GM23338 (cell line): Measurements from ENCODE around the gene TCF7L2. TPM values are rescaled to one million over a fixed set of nuclear protein-coding genes. Genes with fewer than 3 reads are reported as not detected.

ENCODE experiments used
- ATAC-seq: fragments of 200-7000 bp; cut with Tn5 transposase; 3 replicates; pipeline ENCODE4 v1.9.1; 2020
- DNase-seq: peaks from one replicate; pipeline ENCODE4 v3.0.0-alpha.2; 2015; ENCODE audit warnings: low spot score
- H2AFZ ChIP-seq: fragments of 200-600 bp; sonication (generic); 2 replicates; pipeline ENCODE4 v1.8.0; 2016; ENCODE audit warnings: antibody characterized with exemption, mild to moderate bottlenecking, moderate library complexity
- H3F3A ChIP-seq: fragments of 200-600 bp; sonication (generic); replicated peaks from 2 replicates; pipeline ENCODE4 v1.8.0; 2017; ENCODE audit warnings: antibody characterized with exemption, mixed run types, low read depth
- H3K27ac ChIP-seq: fragments of 200-600 bp; sonication (generic); 2 replicates; pipeline ENCODE4 v1.6.1; 2016; ENCODE audit warnings: low read depth
- H3K27me3 ChIP-seq: fragments of 200-600 bp; sonication (generic); 2 replicates; pipeline ENCODE4 v1.8.0; 2016; ENCODE audit warnings: mild to moderate bottlenecking, mixed run types, moderate library complexity; ENCODE audit not compliant: insufficient read depth
- H3K36me3 ChIP-seq: fragments of 200-600 bp; sonication (generic); 2 replicates; pipeline ENCODE4 v1.8.0; 2016; ENCODE audit warnings: mild to moderate bottlenecking; ENCODE audit not compliant: insufficient read depth
- H3K4me1 ChIP-seq: fragments of 200-600 bp; sonication (generic); 2 replicates; pipeline ENCODE4 v1.8.0; 2016; ENCODE audit warnings: mild to moderate bottlenecking, moderate library complexity; ENCODE audit not compliant: insufficient read depth
- H3K4me2 ChIP-seq: fragments of 200-600 bp; sonication (generic); 2 replicates; pipeline ENCODE4 v1.7.1; 2017; ENCODE audit warnings: mixed run types
- H3K4me3 ChIP-seq: fragments of 200-600 bp; sonication (generic); 2 replicates; pipeline ENCODE4 v1.6.1; 2016; ENCODE audit warnings: mixed run types
- H3K79me2 ChIP-seq: fragments of 200-600 bp; sonication (generic); replicated peaks from 2 replicates; pipeline ENCODE4 v1.8.0; 2017; ENCODE audit warnings: mild to moderate bottlenecking; ENCODE audit not compliant: insufficient read depth
- H3K9me2 ChIP-seq: fragments of 200-600 bp; sonication (generic); 2 replicates; pipeline ENCODE4 v1.8.0; 2017; ENCODE audit not compliant: insufficient read depth
- H4K20me1 ChIP-seq: fragments of 200-600 bp; sonication (generic); replicated peaks from 2 replicates; pipeline ENCODE4 v1.8.0; 2017; ENCODE audit warnings: mild to moderate bottlenecking; ENCODE audit not compliant: insufficient read depth
- H3K27ac Mint-ChIP-seq: 2 replicates; pipeline ENCODE4 v1.8.0; 2020; ENCODE audit warnings: inconsistent platforms, mild to moderate bottlenecking, moderate library complexity, mixed read lengths
- H3K27me3 Mint-ChIP-seq: 3 replicates; pipeline ENCODE4 v1.8.0; 2022; ENCODE audit warnings: low read depth, mild to moderate bottlenecking, moderate library complexity, mixed read lengths, inconsistent platforms; ENCODE audit not compliant: insufficient read depth, poor library complexity
- H3K36me3 Mint-ChIP-seq: 3 replicates; pipeline ENCODE4 v1.8.0; 2021; ENCODE audit warnings: low read depth, mild to moderate bottlenecking, inconsistent platforms, moderate library complexity, mixed read lengths
- H3K4me1 Mint-ChIP-seq: 3 replicates; pipeline ENCODE4 v1.8.0; 2020; ENCODE audit warnings: mild to moderate bottlenecking, inconsistent platforms, mixed read lengths
- H3K4me3 Mint-ChIP-seq: 3 replicates; pipeline ENCODE4 v1.8.0; 2021; ENCODE audit warnings: moderate library complexity, mild to moderate bottlenecking, inconsistent platforms, mixed read lengths
- H3K9me3 Mint-ChIP-seq: 3 replicates; pipeline ENCODE4 v1.8.0; 2020; ENCODE audit warnings: moderate library complexity, mild to moderate bottlenecking, inconsistent platforms, mixed read lengths
- EZH2 ChIP-seq: fragments of 200-600 bp; sonication (generic); IDR thresholded peaks from one replicate; pipeline ENCODE4 v1.8.0; 2017; ENCODE audit warnings: antibody characterized with exemption, mild to moderate bottlenecking, low read depth; ENCODE audit not compliant: unreplicated experiment
- JUNB ChIP-seq: IDR thresholded peaks from one replicate; pipeline ENCODE4 v1.6.1; 2016; ENCODE audit warnings: antibody characterized with exemption; ENCODE audit not compliant: unreplicated experiment
- NANOG ChIP-seq: IDR thresholded peaks from 2 replicates; pipeline ENCODE4 v1.6.1; 2016; ENCODE audit warnings: antibody characterized with exemption, borderline replicate concordance
- POLR2AphosphoS5 ChIP-seq: IDR thresholded peaks from 2 replicates; pipeline ENCODE4 v1.6.1; 2016; ENCODE audit warnings: antibody characterized with exemption, low read depth
- STAT1 ChIP-seq: IDR thresholded peaks from one replicate; pipeline ENCODE4 v1.6.1; 2016; ENCODE audit warnings: antibody characterized with exemption; ENCODE audit not compliant: unreplicated experiment
- ZNF331 ChIP-seq: fragments of 250-450 bp; sonication (Bioruptor Pico); IDR thresholded peaks from 2 replicates; pipeline ENCODE4 v1.5.0; 2020; ENCODE audit warnings: low read depth, mild to moderate bottlenecking, moderate library complexity
- polyA plus RNA-seq: library from polyadenylated mRNA; unstranded; fragments of >200 nt; fragmentation: Nextera tagmentation; extraction: Ambion mirVana; gene quantifications from 2 replicates; pipeline ENCODE4 v1.2.1, GENCODE V29; 2016
- total RNA-seq: library from RNA; depleted of rRNA; stranded (reverse); fragments of >200 nt; shearing (Covaris generic); gene quantifications from 2 replicates; pipeline ENCODE4 v1.2.3, GENCODE V29; 2014
- TF ChIP-seq, protein P1 (sequence below): IDR thresholded peaks from one replicate; pipeline ENCODE4 v1.6.1; 2018; ENCODE audit warnings: antibody characterized with exemption; ENCODE audit not compliant: unreplicated experiment
- TF ChIP-seq, protein P2 (sequence below), 2 experiments: fragments of 200-600 bp in 1 of 2; sonication (generic) in 1 of 2; conservative IDR thresholded peaks; 2 replicates each; pipeline versions ENCODE4 v1.5.1 to v1.6.1; 2016 to 2017; ENCODE audit warnings: antibody characterized with exemption in 2 of 2, low read depth in 2 of 2, mild to moderate bottlenecking in 2 of 2, moderate library complexity in 1 of 2
- TF ChIP-seq, protein P3 (sequence below): IDR thresholded peaks from 2 replicates; pipeline ENCODE4 v1.6.1; 2016; ENCODE audit warnings: antibody characterized with exemption

TCF7L2 gene
- total and polyA plus RNA-seq, 2 experiments from 2014 or later = 32.2 to 80.8 TPM

DNA sequence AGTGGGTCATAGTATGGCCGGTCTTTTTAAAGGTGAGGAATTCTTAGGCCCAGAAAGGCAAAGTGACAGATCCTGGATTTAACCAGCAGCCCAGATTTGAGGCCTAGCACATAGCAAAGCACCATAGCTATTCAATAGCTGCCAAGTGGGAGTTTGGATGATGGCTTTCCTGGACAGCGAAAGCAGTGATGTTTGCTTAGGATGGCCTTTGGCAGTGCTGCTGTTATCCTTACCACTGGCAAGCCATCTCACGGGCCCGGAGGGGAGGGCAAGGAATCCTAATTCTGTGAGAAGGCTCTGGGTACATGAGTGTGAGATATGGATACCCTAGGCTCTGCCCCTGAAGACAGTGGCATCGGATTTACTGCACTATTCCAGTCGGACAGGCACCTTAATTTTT is 50.4 kb downstream of the TCF7L2 start:
- Mint-ChIP-seq H3K36me3 (peaks cover 26% of the 10 kb centered on the region), H3K27me3 (peaks cover 8% of the 10 kb centered on the region), H3K4me1 (peaks cover 79% of the 10 kb centered on the region), H3K4me3 (no peak overlapping the region), H3K9me3 (no peaks in the 10 kb centered on the region), H3K27ac (no peak overlapping the region; the same call in 1 of the 2 replicates)
- Histone ChIP-seq H3K79me2 (peaks cover 100% of the 10 kb centered on the region), H3K27me3 (no peaks in the 10 kb centered on the region), H3K4me1 (peaks cover 55% of the 10 kb centered on the region), H3K9me2 (0 out of 2 replicates have a peak, but pooled peaks cover 7% of the 10 kb centered on the region), H3K27ac (peak overlapping the region; percentile 59), H3K36me3 (no peaks in the 10 kb centered on the region), H3K4me3 (no peak overlapping the region), H4K20me1 (peaks cover 95% of the 10 kb centered on the region), H3F3A (peaks cover 25% of the 10 kb centered on the region; the same call in 1 of the 2 replicates), H3K4me2 (no peak overlapping the region), H2AFZ (no peak overlapping the region)
- DNase-seq (no peak), ATAC-seq (no peak)
- TF ChIP-seq, protein P1, sequence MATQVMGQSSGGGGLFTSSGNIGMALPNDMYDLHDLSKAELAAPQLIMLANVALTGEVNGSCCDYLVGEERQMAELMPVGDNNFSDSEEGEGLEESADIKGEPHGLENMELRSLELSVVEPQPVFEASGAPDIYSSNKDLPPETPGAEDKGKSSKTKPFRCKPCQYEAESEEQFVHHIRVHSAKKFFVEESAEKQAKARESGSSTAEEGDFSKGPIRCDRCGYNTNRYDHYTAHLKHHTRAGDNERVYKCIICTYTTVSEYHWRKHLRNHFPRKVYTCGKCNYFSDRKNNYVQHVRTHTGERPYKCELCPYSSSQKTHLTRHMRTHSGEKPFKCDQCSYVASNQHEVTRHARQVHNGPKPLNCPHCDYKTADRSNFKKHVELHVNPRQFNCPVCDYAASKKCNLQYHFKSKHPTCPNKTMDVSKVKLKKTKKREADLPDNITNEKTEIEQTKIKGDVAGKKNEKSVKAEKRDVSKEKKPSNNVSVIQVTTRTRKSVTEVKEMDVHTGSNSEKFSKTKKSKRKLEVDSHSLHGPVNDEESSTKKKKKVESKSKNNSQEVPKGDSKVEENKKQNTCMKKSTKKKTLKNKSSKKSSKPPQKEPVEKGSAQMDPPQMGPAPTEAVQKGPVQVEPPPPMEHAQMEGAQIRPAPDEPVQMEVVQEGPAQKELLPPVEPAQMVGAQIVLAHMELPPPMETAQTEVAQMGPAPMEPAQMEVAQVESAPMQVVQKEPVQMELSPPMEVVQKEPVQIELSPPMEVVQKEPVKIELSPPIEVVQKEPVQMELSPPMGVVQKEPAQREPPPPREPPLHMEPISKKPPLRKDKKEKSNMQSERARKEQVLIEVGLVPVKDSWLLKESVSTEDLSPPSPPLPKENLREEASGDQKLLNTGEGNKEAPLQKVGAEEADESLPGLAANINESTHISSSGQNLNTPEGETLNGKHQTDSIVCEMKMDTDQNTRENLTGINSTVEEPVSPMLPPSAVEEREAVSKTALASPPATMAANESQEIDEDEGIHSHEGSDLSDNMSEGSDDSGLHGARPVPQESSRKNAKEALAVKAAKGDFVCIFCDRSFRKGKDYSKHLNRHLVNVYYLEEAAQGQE = no peak
- no peak for TF ChIP-seq ZNF331 (CRISPR knock-in tag)
- TF ChIP-seq NANOG = no peak
- no peak for TF ChIP-seq EZH2
- TF ChIP-seq, protein P2, sequence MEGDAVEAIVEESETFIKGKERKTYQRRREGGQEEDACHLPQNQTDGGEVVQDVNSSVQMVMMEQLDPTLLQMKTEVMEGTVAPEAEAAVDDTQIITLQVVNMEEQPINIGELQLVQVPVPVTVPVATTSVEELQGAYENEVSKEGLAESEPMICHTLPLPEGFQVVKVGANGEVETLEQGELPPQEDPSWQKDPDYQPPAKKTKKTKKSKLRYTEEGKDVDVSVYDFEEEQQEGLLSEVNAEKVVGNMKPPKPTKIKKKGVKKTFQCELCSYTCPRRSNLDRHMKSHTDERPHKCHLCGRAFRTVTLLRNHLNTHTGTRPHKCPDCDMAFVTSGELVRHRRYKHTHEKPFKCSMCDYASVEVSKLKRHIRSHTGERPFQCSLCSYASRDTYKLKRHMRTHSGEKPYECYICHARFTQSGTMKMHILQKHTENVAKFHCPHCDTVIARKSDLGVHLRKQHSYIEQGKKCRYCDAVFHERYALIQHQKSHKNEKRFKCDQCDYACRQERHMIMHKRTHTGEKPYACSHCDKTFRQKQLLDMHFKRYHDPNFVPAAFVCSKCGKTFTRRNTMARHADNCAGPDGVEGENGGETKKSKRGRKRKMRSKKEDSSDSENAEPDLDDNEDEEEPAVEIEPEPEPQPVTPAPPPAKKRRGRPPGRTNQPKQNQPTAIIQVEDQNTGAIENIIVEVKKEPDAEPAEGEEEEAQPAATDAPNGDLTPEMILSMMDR (conservative IDR thresholded peaks at IDR 0.05; ENCODE audit: low read depth in 2 of 2) = no peak
- TF ChIP-seq, protein P3, sequence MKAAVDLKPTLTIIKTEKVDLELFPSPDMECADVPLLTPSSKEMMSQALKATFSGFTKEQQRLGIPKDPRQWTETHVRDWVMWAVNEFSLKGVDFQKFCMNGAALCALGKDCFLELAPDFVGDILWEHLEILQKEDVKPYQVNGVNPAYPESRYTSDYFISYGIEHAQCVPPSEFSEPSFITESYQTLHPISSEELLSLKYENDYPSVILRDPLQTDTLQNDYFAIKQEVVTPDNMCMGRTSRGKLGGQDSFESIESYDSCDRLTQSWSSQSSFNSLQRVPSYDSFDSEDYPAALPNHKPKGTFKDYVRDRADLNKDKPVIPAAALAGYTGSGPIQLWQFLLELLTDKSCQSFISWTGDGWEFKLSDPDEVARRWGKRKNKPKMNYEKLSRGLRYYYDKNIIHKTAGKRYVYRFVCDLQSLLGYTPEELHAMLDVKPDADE = no peak
- no peak for TF ChIP-seq JUNB

DNA sequence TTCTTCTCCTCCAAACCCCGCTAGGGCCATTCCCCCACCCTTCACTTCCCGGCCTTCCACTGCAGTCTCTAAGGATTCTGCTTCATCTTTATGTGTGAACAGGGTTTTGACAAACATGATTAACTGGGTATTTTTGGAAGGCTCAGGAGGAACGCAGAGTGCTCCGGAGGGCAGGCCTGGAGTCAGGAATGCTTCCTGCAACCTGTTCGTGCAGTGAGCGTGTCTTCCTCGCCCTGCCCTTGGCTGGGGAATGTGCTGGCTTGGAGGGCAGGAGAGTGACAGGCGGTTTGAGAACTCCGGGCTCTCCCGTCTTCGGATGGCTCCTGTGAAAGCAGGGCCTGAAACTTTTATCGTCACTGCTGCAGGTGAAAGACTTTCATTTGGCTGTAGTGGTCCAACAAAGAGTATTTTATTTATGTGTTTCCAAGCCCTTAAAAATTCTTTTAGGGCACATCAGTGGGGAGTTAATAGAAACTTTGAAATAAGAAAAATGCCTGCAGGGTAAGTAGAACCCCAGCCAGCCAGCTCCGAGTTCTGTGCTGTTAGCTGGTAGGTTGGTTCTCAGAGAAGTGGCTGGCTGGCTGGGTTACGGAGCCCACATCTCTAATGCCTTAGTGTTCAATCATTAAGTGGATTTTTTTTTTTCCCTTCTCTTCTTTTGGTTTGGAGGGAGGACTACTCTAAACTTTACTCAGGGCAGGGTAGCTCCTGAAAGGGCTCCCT is 51.0 kb downstream of the TCF7L2 start:
- Histone ChIP-seq H3K4me1 (peaks cover 61% of the 10 kb centered on the region), H3K4me2 (no peak overlapping the region), H3K79me2 (peaks cover 100% of the 10 kb centered on the region), H3K4me3 (no peak overlapping the region), H3K9me2 (0 out of 2 replicates have a peak, but pooled peaks cover 7% of the 10 kb centered on the region), H2AFZ (no peak overlapping the region), H3F3A (peaks cover 25% of the 10 kb centered on the region; the same call in 1 of the 2 replicates), H3K36me3 (no peaks in the 10 kb centered on the region), H4K20me1 (peaks cover 95% of the 10 kb centered on the region), H3K27ac (0 out of 2 replicates have a peak overlapping the region, but pooled peaks have one; percentile 39), H3K27me3 (no peaks in the 10 kb centered on the region)
- no peaks in the 10 kb centered on the region for H3K9me3 Mint-ChIP-seq
- H3K36me3 Mint-ChIP-seq = peaks cover 23% of the 10 kb centered on the region
- ATAC-seq = peak; percentile 79
- peak overlapping the region; percentile 24; the same call in 1 of the 2 replicates for H3K27ac Mint-ChIP-seq
- TF ChIP-seq EZH2 = no peak
- no peak for TF ChIP-seq JUNB
- TF ChIP-seq POLR2AphosphoS5 = no peak
- TF ChIP-seq, protein P3 = no peak
- TF ChIP-seq STAT1 = no peak
- H3K4me3 Mint-ChIP-seq = no peak overlapping the region
- H3K27me3 Mint-ChIP-seq = peaks cover 8% of the 10 kb centered on the region
- peak; percentile 72 for DNase-seq
- peaks cover 78% of the 10 kb centered on the region for H3K4me1 Mint-ChIP-seq
